ENCODE data around the gene ZNF35.

DNA sequence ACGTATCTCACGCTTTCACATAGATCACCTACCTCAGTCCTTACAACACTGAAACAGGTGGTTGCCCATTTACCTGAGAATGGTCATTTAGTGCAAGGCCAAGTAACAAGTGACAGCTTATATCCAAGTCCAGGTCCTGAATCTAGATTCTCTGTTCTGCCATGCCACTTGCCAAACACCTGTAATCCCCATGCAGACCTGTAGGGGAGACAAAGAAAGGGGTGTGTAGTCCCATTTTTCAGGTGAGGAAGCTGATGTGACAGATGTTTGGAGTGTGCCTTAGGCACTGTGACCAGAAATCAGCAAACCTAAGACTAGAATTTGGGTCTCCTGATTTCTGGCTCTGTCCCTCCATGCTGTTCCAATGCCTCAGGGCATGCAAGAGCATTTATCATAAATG lies 12.7 kb downstream of the ZNF35 start:
- TF ChIP-seq POLR2A (IDR thresholded peaks at IDR 0.05; ENCODE audit: low read length) (no peak), GATA1 (IDR thresholded peaks at IDR 0.05; ENCODE audit: low read depth, low read length) (no peak)
